Mucosa of descending colon (tissue), 3 donors: ENCODE data around the gene CDCP2. TPM values are rescaled to one million over a fixed set of nuclear protein-coding genes. Genes with fewer than 3 reads are reported as not detected.

Source experiments
- ATAC-seq: fragments of 200-7000 bp; cut with Tn5 transposase; one replicate; pipeline ENCODE4 v1.9.1; 2020; ENCODE audit warnings: mild to moderate bottlenecking, moderate library complexity
- DNase-seq, 3 donors: peaks; one replicate each; pipeline ENCODE4 v3.0.0-alpha.2; 2020
- H3K36me3 ChIP-seq: fragments of 200-600 bp; one replicate; pipeline ENCODE4 v1.8.0; 2021; ENCODE audit warnings: low read depth, mild to moderate bottlenecking
- H3K4me1 ChIP-seq: fragments of 200-600 bp; one replicate; pipeline ENCODE4 v1.8.0; 2021; ENCODE audit warnings: low read depth, mild to moderate bottlenecking
- H3K4me3 ChIP-seq: fragments of 200-600 bp; one replicate; pipeline ENCODE4 v1.8.0; 2021; ENCODE audit warnings: mild to moderate bottlenecking
- H3K9me3 ChIP-seq: fragments of 200-600 bp; one replicate; pipeline ENCODE4 v1.8.0; 2021; ENCODE audit warnings: mild to moderate bottlenecking
- CTCF ChIP-seq: fragments of 200-600 bp; IDR thresholded peaks from one replicate; pipeline ENCODE4 v1.8.0; 2022; ENCODE audit warnings: antibody characterized with exemption, mild to moderate bottlenecking
- intact Hi-C, 2 donors: fragments of 100-400 bp; cut with DNase I in 1 of 2; cut with micrococcal nuclease in 1 of 2; formaldehyde crosslinking; loops; one replicate each; pipeline versions ENCODE4 v1.11.0 to v1.11.1; 2022; cut with DNase I, micrococcal nuclease
- total RNA-seq, 3 donors: library from RNA; stranded (reverse); fragmentation: NEBNext Ultra II Directional in 2 of 3; extraction: Animal tissue kit (Norgen Biotek cat#: 25700) in 2 of 3; gene quantifications; one replicate each; pipeline versions ENCODE4 v1.2.1 to v1.2.4, GENCODE V29; 2021 to 2023
- donor health status: DM: no; HTN: no; CAD: no; lungs with moderate emphysema.
- donor health status: DM: no; HTN: no; CAD: no.
- donor health status: DM: no; HTN: yes; CAD: no.

Gene CDCP2
- total RNA-seq, 3 donors from 2014 or later: 0.09 to 0.26 TPM; not detected in 1

GRCh38 chr1:54118704-54119103 lies 34.1 kb downstream of the CDCP2 start:
- ATAC-seq (no peak), DNase-seq (no peak)
- TF ChIP-seq CTCF: no peak
- Histone ChIP-seq H3K4me3 (no peak overlapping the region), H3K36me3 (no peaks in the 10 kb centered on the region), H3K4me1 (peaks cover 12% of the 10 kb centered on the region), H3K9me3 (no peaks in the 10 kb centered on the region)
- intact Hi-C loops: no loop called here

GRCh38 chr1:54117815-54118563 lies 34.8 kb downstream of the CDCP2 start:
- intact Hi-C loops: no loop called here

GRCh38 chr1:54115520-54115919 lies 37.3 kb downstream of the CDCP2 start:
- Histone ChIP-seq H3K36me3 (no peaks in the 10 kb centered on the region), H3K9me3 (no peaks in the 10 kb centered on the region), H3K4me1 (peaks cover 3% of the 10 kb centered on the region), H3K4me3 (no peak overlapping the region)
- TF ChIP-seq CTCF: no peak
- DNase-seq: no peak
- intact Hi-C loops: no loop called here
- no peak for ATAC-seq

More at GRCh38 chr1:54117815-54118563, 34.8 kb downstream of the CDCP2 start:
- no peaks in the 10 kb centered on the region for H3K9me3 ChIP-seq
- TF ChIP-seq CTCF: no peak
- no peaks in the 10 kb centered on the region for H3K36me3 ChIP-seq
- no peak for DNase-seq
- ATAC-seq: no peak
- no peak overlapping the region for H3K4me3 ChIP-seq
- peaks cover 10% of the 10 kb centered on the region for H3K4me1 ChIP-seq

- Histone ChIP-seq H3K9me3 (no peaks in the 10 kb centered on the region), H3K36me3 (no peaks in the 10 kb centered on the region), H3K4me1 (no peaks in the 10 kb centered on the region), H3K4me3 (no peak overlapping the region)
- DNase-seq (no peak), ATAC-seq (no peak)
- intact Hi-C loops: no loop called here
- no peak for TF ChIP-seq CTCF
Observed at GRCh38 chr1:54114955-54115354, 37.8 kb downstream of the CDCP2 start.

GRCh38 chr1:54114001-54114400 lies 38.8 kb downstream of the CDCP2 start:
- no peak overlapping the region for H3K4me3 ChIP-seq
- DNase-seq (no peak), ATAC-seq (no peak)
- no peak for TF ChIP-seq CTCF
- no peaks in the 10 kb centered on the region for H3K36me3 ChIP-seq
- H3K9me3 ChIP-seq: no peaks in the 10 kb centered on the region
- intact Hi-C loops: no loop called here
- H3K4me1 ChIP-seq: no peaks in the 10 kb centered on the region
